ELR (cell line): ENCODE measurements around the gene FNDC3B.
"Not testable (repeated sequence)": the region's sequence is repeated elsewhere in the genome, so short reads cannot be mapped to it uniquely, and the experiment has no call there.

ENCODE experiments used
- DNase-seq: peaks from one replicate; pipeline ENCODE4 v3.0.0-alpha.2; 2015; ENCODE audit warnings: low read depth

FNDC3B gene

GRCh38 chr3:172039436-172040077 is at the start of gene FNDC3B:
TSS of gene FNDC3B (plus strand) at chr3:172039578. CDS start at chr3:172112480, 72,902 bp downstream.
- DNase-seq, result peak; percentile 96

DNA sequence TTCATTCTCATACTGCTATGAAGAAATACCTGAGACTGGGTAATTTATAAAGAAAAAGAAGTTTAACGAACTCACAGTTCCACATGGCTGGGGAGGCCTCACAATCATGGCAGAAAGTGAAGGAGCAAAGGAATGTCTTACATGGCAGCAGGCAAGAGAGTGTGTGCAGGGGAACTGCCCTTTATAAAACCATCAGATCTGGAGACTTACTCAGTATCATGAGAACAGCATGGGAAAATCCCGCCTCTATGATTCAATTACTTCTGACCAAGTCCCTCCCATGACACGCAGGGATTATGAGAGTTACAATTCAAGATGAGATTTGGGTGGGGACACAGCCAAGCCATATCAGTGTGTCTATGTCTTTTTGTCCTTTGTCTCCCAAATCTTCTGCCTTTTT is 49.1 kb upstream of the FNDC3B start:
- DNase-seq, result not testable (repeated sequence)

DNA sequence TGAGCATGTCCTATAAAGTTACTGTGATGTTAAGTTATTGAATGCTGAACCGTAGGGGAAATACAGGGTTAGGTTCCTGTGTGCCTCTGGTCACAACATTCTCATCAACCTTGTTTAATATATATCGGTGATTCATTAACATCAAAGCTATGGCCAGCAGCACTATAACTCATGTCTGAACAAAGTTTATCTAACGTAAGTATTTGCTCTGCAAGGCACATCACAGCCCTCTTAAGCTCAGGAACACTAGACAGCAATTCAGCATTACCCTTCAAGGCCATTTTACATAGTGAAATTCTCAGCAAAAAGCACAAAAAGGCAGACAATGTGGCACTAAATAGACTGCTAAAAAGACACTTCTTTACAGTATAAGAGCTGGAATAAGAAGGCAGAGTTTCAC is 48.2 kb upstream of the FNDC3B start:
- DNase-seq, result no peak

DNA sequence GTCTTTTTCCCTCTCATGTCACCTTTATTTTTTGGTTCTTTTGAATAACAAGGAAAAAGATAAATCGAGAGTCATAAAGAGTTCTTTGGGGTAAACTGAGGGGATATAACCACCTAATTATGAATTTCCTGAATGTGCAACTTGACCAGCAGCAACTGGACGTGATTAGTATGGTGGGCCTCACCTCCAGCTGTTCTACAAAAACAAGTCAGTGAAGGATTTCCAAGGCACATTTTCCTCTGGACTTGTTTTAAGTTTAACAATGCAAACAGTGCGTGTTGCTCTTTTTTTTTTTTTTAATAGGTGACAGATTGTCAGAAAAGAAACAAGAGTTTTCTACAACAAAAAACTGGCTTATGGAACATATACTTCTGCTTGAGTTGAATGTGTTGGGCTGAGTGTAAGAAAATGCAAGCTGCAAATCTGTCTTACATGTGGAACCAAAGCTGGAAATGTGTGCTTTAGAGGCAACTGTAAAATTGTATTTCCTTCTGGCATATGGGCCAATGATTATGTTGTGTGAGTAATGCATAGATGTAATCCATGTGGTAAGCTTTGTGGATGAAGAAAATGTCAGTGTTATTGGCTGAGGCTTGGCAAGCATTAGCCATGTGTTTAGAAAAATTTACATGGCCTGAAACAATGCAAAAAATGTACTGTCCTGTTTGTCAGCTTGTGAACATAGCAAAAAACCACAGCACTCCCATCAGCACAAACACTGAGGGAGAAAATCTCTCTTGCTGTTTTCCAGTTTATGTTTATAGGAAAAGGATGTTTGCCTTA is 44.5 kb upstream of the FNDC3B start:
- DNase-seq, result peak; percentile 87

- DNase-seq, result no peak
Measured at GRCh38 chr3:171995486-171995885, 43.9 kb upstream of the FNDC3B start.

DNA sequence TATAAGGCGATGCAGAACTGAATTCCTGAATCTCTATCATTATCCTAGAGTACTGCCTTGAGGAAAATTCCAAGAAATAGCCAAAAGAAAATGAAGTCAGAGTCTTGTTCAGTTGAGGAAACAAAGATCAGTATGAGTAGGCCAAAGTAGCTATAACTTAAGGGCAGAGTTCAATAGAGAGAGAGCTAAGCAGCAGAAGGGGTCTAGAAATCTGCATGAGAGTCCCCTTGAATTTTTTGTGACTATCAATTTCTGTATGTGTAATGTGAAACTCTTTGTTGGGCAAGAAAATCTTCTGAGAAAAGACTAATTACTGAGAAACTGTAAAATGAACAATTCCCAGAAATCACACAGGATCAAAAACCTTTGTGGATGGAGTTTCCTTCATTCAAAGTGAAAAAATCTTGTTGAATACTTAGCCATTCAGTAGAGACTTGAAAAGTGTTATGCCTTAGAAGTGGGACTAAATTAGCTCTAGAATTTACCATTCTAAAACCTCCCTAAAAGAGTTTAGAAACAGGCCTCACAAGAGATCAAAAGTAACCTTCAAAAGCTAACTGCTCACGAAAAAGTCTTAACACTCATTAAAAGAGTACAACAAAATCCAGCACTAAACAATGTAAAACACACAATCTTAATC is 43.1 kb upstream of the FNDC3B start:
- DNase-seq, result no peak

- not testable (repeated sequence) for DNase-seq
Measured at GRCh38 chr3:171998731-171999130, 40.6 kb upstream of the FNDC3B start.

DNA sequence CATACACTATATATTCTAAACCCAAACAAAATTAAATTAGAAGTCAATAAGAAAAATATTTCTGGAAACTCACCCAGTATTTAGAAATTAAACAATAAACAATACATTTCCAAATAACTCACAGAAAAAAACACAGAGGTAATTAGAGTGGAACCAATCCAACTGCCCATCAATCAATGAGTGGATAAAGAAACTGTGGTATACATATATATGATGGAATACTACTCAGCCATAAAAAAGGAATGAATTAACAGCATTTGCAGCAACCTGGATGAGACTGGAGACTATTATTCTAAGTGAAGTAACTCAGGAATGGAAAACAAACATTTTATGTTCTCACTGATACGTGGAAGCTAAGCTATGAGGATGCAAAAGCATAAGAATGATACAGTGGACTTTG is 37.8 kb upstream of the FNDC3B start:
- DNase-seq, result not testable (repeated sequence)

- no peak for DNase-seq
Measured at GRCh38 chr3:172002512-172003078, 36.8 kb upstream of the FNDC3B start.

DNA sequence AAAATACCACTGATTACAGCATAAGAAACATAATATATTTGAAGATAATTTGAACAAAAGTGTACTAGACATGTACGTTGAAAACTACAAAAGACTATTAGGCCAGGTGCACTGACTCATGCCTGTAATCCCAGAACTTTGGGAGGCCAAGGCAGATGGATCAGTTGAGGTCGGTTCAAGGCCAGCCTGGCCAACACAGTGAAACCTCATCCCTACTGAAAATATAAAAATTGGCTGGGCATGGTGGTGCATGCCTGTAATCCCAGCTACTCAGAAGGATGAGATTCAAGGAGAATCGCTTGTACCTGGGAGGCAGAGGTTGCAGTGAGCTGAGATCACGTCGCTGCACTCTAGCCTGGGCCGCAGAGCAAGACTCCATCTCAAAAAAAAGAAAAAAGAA is 36.2 kb upstream of the FNDC3B start:
- no peak for DNase-seq

GRCh38 chr3:172007065-172007370 is 32.4 kb upstream of the FNDC3B start:
- no peak for DNase-seq

- no peak for DNase-seq
Measured at GRCh38 chr3:172009803-172010202, 29.6 kb upstream of the FNDC3B start.

DNA sequence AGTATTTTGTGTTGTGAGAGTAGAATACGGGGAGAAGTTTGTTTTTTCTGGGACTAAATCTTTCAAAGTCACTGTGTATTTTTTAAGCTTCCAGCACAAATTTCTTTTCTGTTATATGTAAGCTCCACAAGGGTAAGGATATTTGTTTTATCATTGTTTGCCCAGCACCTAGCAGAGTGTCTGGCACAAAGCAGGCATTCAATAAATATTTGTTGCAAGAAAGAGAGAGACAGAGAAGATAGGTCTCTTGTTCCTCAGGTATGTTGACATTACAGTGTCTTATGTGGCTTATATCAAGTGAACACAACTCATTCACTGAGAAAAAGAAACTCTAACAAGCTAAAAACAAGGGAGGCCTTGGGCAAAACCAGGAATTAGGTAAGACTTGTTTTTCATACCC is 26.6 kb upstream of the FNDC3B start:
- no peak for DNase-seq

DNA sequence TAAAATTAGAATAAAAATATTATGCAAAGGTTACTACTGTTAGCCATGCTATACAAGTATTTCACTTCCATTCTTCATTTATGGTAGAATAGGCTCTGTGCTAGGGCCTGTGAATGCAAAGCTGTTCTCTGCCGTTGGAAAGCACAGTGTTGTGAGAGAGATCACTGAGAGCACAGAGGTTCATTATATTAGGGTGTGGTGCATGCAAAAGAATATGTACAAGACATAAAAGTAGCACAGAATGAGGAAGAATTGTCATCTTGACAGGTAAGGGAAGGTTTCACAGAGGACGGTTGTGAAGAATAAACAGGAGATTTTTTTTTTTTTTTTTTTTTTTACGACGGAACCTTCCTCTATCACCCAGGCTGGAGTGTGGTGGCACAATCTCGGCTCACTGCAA is 25.2 kb upstream of the FNDC3B start:
- no peak for DNase-seq

DNA sequence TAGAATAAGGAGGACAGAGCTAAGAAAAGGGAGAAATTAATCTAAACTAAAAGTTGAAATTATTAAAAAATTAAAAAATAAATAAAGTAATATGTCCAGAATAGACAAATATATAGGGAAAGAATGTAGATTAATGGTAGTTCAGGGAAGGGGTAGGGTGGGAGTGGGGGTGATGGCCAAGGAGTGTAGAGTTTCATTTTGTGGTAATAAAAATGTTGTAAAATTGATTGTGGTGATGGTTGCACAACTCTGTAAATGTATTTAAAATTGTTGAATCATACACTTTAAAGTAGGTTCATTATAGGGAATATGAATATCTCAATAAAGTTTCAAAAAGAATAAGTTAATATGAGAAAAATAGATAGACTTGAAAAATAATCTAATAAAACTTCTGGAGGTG is 21.0 kb upstream of the FNDC3B start:
- DNase-seq, result no peak

GRCh38 chr3:172020763-172021162 is 18.6 kb upstream of the FNDC3B start:
- no peak for DNase-seq

DNA sequence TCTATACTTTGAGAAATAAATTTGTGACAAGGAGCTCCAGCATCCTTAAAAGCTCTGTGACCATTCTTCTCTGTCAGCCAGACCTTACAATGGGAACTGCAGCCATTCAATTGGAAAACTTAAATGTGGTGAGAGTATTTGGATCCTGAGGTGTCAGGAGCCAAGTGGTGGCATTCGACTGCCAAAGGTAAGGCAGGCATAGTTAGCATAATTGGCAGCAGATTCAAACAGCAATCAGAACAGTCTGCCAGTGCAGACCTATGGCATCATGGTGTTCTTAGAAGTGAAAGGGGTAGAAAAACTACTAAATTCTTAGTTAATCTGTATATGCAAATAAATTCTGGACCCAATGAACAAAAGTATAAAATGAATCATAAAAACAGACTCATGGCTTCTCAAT is 18.2 kb upstream of the FNDC3B start:
- DNase-seq, result no peak

GRCh38 chr3:172021859-172022258 is 17.5 kb upstream of the FNDC3B start:
- no peak for DNase-seq

DNA sequence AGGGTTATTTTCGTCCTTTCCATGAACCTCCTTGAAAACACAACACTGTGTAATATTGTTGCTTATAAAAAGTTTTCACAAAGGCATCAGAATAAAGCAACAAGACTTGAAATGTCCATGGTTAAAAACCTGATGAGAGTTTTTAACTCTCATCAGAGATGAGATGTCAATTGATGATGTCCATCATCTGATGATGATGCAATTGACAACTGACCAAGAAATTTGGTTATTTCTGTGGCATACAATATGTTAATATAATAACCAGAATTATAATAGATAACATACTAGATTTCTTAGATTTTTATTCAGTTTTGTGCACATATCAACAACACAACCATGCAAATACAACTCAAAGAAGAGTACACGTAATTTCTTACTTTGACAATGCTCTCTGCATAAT is 15.5 kb upstream of the FNDC3B start:
- DNase-seq, result no peak

DNA sequence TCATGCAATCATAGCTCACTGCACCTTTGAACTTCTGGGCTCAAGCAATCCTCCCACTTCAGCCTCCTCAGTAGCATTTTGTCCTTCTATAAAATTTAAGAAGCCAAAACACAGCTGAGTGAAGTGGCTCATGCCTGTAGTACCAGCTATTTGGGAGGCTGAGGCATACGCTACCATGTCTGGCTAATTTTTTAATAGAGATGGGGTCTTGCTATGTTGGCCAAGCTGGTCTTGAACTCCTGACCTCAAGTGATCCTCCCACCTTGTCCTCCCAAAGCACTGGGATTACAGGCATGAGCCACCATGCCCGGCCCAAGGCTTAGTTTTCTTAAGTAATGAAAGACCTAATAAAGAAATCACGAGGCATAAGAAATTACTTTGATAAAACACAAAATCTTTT is 14.7 kb upstream of the FNDC3B start:
- no peak for DNase-seq

- DNase-seq, result peak; percentile 13
Measured at GRCh38 chr3:172029425-172030098, 9.8 kb upstream of the FNDC3B start.

DNA sequence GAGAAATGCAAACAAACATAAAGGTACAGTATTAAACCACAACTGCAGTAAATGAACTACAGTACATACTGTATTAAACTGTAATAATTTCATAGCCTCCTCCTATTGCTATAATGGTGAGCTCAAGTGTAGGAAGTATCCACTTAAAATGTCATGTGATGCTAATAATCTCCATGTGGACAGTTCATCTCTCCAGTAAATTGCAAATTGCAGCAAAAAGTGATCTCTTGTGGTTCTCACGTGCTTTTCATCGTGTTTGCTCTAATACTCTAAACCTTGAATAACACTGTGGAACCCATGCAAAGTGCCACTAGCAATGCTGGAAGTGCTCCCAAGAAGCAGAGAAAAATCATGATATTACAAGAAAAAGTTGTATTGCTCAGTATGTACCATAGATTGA is 9.2 kb upstream of the FNDC3B start:
- DNase-seq, result no peak

- no peak for DNase-seq
Measured at GRCh38 chr3:172031996-172032395, 7.4 kb upstream of the FNDC3B start.
